ENCODE data around the gene FOXL2. TPM values are rescaled to one million over a fixed set of nuclear protein-coding genes. Genes with fewer than 3 reads are reported as not detected.

FOXL2 gene
- total and polyA plus RNA-seq, 2 of the 13 experiments (the other 11 are each of a cell fraction or from before 2014, with no cell fraction given), result not detected

DNA sequence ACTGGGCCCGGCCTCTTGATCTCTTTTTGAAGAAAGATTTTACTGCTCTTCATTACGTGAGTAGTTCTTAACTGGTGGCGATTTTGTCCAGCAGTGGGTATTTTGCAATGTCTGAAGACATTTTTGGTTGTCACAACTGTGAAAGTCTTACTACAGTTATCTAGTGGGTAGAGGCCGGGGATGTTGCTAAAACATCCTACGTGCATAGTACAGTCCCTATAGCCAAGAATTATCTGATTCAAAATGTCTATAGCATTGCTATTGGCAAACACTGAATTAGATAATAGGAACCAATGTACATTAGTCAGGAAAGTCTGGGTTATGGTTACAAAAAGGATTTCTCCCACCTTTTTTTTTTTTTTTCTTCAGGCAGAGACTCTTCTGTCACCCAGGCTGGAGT, 38.1 kb downstream of the FOXL2 start (continued):
- TF ChIP-seq ZNF512B (CRISPR knock-in tag; IDR thresholded peaks at IDR 0.05; ENCODE audit: borderline replicate concordance) (no peak), GTF2F1 (IDR thresholded peaks at IDR 0.05; ENCODE audit: low read length) (no peak)
- TF ChIP-seq, protein P1, sequence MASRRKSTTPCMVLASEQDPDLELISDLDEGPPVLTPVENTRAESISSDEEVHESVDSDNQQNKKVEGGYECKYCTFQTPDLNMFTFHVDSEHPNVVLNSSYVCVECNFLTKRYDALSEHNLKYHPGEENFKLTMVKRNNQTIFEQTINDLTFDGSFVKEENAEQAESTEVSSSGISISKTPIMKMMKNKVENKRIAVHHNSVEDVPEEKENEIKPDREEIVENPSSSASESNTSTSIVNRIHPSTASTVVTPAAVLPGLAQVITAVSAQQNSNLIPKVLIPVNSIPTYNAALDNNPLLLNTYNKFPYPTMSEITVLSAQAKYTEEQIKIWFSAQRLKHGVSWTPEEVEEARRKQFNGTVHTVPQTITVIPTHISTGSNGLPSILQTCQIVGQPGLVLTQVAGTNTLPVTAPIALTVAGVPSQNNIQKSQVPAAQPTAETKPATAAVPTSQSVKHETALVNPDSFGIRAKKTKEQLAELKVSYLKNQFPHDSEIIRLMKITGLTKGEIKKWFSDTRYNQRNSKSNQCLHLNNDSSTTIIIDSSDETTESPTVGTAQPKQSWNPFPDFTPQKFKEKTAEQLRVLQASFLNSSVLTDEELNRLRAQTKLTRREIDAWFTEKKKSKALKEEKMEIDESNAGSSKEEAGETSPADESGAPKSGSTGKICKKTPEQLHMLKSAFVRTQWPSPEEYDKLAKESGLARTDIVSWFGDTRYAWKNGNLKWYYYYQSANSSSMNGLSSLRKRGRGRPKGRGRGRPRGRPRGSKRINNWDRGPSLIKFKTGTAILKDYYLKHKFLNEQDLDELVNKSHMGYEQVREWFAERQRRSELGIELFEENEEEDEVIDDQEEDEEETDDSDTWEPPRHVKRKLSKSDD (CRISPR knock-in tag; IDR thresholded peaks at IDR 0.05; ENCODE audit: low read depth), result no peak

DNA sequence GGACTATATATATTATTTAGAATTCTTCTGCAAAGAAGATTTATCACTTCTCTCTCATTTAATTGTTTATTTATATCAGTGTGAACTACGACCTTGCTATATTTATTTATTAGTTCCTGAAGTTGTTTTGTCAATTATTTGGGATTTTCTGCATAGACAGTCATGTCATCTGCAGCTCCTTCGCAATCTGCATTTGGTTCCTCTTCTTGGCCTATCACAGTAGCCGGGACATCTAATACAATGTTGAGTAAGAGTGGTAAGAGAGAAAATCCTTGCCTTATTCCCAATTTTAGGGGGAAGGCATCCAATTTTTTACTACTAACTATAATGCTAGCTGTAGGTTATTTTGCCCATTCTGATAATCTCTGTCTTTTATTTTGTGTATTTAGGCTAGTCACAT, 39.4 kb downstream of the FOXL2 start:
- ATAC-seq (no peak), FAIRE-seq (no peak), DNase-seq (ENCODE audit: low spot score) (no peak)
- in situ Hi-C loops (cut with HindIII; ENCODE audit: extremely low pct_ligation_motif_present, low pct_unique_long_range_greater_than_20kb), result no loop called here
- intact Hi-C loops (cut with micrococcal nuclease; ENCODE audit: unreplicated experiment), result no loop called here
- H3K4me3 ChIP-seq (replicated peaks in 1 of 3; ENCODE audit: insufficient read depth in 1 of 3, low read depth in 2 of 3, low read length in 3 of 3), result no peak overlapping the region
- ChIA-PET POLR2A (no interaction called here), CTCF (ENCODE audit: low intra/inter-chr PET ratio, low total read pairs) (no interaction called here)
- WGBS (ENCODE audit: low lambda C conversion rate), result 69% methylated on average over 3 of the region's 3 CpGs
- no peak overlapping the region for H2AFZ ChIP-seq (ENCODE audit: low read length)
- H3K4me2 ChIP-seq (ENCODE audit: low read depth, low read length), result no peak overlapping the region
- H3K9me3 ChIP-seq (ENCODE audit: low read length), result no peaks in the 10 kb centered on the region
- TF ChIP-seq ARNTL (CRISPR knock-in tag; IDR thresholded peaks at IDR 0.05) (no peak), ELF3 (CRISPR knock-in tag; IDR thresholded peaks at IDR 0.05) (no peak), TFAP4 (IDR thresholded peaks at IDR 0.05; ENCODE audit: borderline replicate concordance, low read depth) (no peak)
- TF ChIP-seq, protein P2, sequence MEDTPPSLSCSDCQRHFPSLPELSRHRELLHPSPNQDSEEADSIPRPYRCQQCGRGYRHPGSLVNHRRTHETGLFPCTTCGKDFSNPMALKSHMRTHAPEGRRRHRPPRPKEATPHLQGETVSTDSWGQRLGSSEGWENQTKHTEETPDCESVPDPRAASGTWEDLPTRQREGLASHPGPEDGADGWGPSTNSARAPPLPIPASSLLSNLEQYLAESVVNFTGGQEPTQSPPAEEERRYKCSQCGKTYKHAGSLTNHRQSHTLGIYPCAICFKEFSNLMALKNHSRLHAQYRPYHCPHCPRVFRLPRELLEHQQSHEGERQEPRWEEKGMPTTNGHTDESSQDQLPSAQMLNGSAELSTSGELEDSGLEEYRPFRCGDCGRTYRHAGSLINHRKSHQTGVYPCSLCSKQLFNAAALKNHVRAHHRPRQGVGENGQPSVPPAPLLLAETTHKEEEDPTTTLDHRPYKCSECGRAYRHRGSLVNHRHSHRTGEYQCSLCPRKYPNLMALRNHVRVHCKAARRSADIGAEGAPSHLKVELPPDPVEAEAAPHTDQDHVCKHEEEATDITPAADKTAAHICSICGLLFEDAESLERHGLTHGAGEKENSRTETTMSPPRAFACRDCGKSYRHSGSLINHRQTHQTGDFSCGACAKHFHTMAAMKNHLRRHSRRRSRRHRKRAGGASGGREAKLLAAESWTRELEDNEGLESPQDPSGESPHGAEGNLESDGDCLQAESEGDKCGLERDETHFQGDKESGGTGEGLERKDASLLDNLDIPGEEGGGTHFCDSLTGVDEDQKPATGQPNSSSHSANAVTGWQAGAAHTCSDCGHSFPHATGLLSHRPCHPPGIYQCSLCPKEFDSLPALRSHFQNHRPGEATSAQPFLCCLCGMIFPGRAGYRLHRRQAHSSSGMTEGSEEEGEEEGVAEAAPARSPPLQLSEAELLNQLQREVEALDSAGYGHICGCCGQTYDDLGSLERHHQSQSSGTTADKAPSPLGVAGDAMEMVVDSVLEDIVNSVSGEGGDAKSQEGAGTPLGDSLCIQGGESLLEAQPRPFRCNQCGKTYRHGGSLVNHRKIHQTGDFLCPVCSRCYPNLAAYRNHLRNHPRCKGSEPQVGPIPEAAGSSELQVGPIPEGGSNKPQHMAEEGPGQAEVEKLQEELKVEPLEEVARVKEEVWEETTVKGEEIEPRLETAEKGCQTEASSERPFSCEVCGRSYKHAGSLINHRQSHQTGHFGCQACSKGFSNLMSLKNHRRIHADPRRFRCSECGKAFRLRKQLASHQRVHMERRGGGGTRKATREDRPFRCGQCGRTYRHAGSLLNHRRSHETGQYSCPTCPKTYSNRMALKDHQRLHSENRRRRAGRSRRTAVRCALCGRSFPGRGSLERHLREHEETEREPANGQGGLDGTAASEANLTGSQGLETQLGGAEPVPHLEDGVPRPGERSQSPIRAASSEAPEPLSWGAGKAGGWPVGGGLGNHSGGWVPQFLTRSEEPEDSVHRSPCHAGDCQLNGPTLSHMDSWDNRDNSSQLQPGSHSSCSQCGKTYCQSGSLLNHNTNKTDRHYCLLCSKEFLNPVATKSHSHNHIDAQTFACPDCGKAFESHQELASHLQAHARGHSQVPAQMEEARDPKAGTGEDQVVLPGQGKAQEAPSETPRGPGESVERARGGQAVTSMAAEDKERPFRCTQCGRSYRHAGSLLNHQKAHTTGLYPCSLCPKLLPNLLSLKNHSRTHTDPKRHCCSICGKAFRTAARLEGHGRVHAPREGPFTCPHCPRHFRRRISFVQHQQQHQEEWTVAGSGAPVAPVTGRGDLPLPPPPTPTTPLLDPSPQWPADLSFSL (CRISPR knock-in tag; IDR thresholded peaks at IDR 0.05), result no peak
- no TSS peak for BruUV-seq (replicated peaks)
- no peak overlapping the region for H3K27ac ChIP-seq (ENCODE audit: extremely low read length, insufficient read depth, low read length)
- H3K9ac ChIP-seq (ENCODE audit: insufficient read depth, low read depth, low read length), result no peak overlapping the region
- no peaks in the 10 kb centered on the region for H3K27me3 ChIP-seq (ENCODE audit: control insufficient read depth in 1 of 2, insufficient read depth in 2 of 2, low read length in 2 of 2)
- H3K79me2 ChIP-seq (ENCODE audit: insufficient read depth, low read length), result no peaks in the 10 kb centered on the region
- H3K36me3 ChIP-seq (replicated peaks in 1 of 2; ENCODE audit: control insufficient read depth in 1 of 2, insufficient read depth in 2 of 2, low read length in 2 of 2), result no peaks in the 10 kb centered on the region
- no peaks in the 10 kb centered on the region for H3K4me1 ChIP-seq (ENCODE audit: insufficient read depth, low read length)
- H4K20me1 ChIP-seq (ENCODE audit: insufficient read depth, low read length), result no peaks in the 10 kb centered on the region
